Stomach (tissue), 9 donors: Measurements from ENCODE around the gene KLF13. TPM values are rescaled to one million over a fixed set of nuclear protein-coding genes. Genes with fewer than 3 reads are reported as not detected.
"Not testable (repeated sequence)": the region's sequence is repeated elsewhere in the genome, so short reads cannot be mapped to it uniquely, and the experiment has no call there.

ENCODE experiments used
- DNase-seq, 2 donors: peaks; one replicate each; pipeline versions ENCODE4 v3.0.0 to v3.0.0-alpha.2; 2013 to 2019
- H3K27ac ChIP-seq, 5 donors: fragments of 200-600 bp in 4 of 5; sonication (generic) in 4 of 5; one replicate each; pipeline ENCODE4 v1.5.1; 2013 to 2019; ENCODE audit warnings: mild to moderate bottlenecking in 1 of 5, moderate library complexity in 1 of 5
- H3K27me3 ChIP-seq, 3 donors: fragments of 200-600 bp; sonication (generic); one replicate each; pipeline ENCODE4 v1.5.1; 2017 to 2019; ENCODE audit warnings: mixed run types in 1 of 3
- H3K36me3 ChIP-seq, 4 donors: fragments of 200-600 bp; sonication (generic); 1 replicate in 3 of 4; 2 replicates in 1 of 4; pipeline ENCODE4 v1.5.1; 2016 to 2019
- H3K4me1 ChIP-seq, 4 donors: fragments of 200-600 bp; sonication (generic); one replicate each; pipeline ENCODE4 v1.5.1; 2016 to 2019
- H3K4me3 ChIP-seq, 4 donors: fragments of 200-600 bp; sonication (generic) in 3 of 4; one replicate each; pipeline ENCODE4 v1.5.1; 2016 to 2019; ENCODE audit warnings: mild to moderate bottlenecking in 1 of 4
- H3K9me3 ChIP-seq, 4 donors: fragments of 200-600 bp; sonication (generic); one replicate each; pipeline ENCODE4 v1.5.1; 2016 to 2019
- EP300 ChIP-seq: sonication (generic); formaldehyde crosslinking; IDR thresholded peaks from one replicate; pipeline ENCODE4 v1.6.1; 2017; ENCODE audit warnings: antibody characterized with exemption
- POLR2A ChIP-seq, 4 donors: fragments of 450-650 bp; IDR thresholded peaks; one replicate each; pipeline ENCODE4 v1.6.1; 2016; ENCODE audit warnings: antibody characterized with exemption in 4 of 4, control low read depth in 2 of 4, mild to moderate bottlenecking in 1 of 4, moderate library complexity in 1 of 4
- POLR2AphosphoS5 ChIP-seq, 3 donors: sonication (generic); formaldehyde crosslinking; IDR thresholded peaks; one replicate each; pipeline ENCODE4 v1.6.1; 2016; ENCODE audit warnings: antibody characterized with exemption in 3 of 3
- WGBS, 5 donors: extraction: QIAGEN DNeasy Blood & Tissue Kit in 3 of 5; methylation state at CpG; one replicate each; pipeline versions ENCODE4 v1.1.5 to v1.1.7; 2013 to 2018; 5-methylcytosine and 5-hydroxymethylcytosine counted together
- intact Hi-C: fragments of 100-400 bp; cut with DNase I; formaldehyde crosslinking; loops from one replicate; pipeline ENCODE4 v1.15.1; 2023; ENCODE audit warnings: low total_unique reads
- polyA plus RNA-seq, 3 donors: library from polyadenylated mRNA; stranded (reverse); fragments of 200-250 nt; gene quantifications; one replicate each; pipeline ENCODE4 v1.2.3, GENCODE V29; 2013
- total RNA-seq, 5 donors: library from RNA; depleted of rRNA; stranded (reverse); fragments of >200 nt; gene quantifications; one replicate each; pipeline versions ENCODE4 v1.1.0 to v1.2.3, GENCODE V29; 2014 to 2016
- TF ChIP-seq, protein P1 (sequence below), 7 experiments: fragments of 450-650 bp in 4 of 7; fragments of 200-600 bp in 3 of 7; sonication (generic) in 3 of 7; IDR thresholded peaks; one replicate each; pipeline ENCODE4 v1.5.1; 2016 to 2019; ENCODE audit warnings: antibody characterized with exemption in 7 of 7, control low read depth in 2 of 7, mild to moderate bottlenecking in 1 of 7
- donor health status: healthy with polysubstance abuse.
- donor health status: Bipolar disorder and iron deficiency.
- donor health status: healthy.

KLF13 gene
- total and polyA plus RNA-seq, 8 donors = 9.3 to 74.0 (median 33.3) TPM

- DNase-seq = no peak
- Histone ChIP-seq H3K36me3 (peaks cover 0 to 28% (median 23%) of the 10 kb centered on the region in 4 donors), H3K27ac (peak overlapping the region in 4 of 5 donors; percentile 7 to 94 (median 61)), H3K9me3 (no peaks in the 10 kb centered on the region), H3K27me3 (no peaks in the 10 kb centered on the region), H3K4me3 (no peak overlapping the region), H3K4me1 (peaks cover 71 to 100% (median 89%) of the 10 kb centered on the region in 4 donors)
- TF ChIP-seq POLR2AphosphoS5 (IDR thresholded peaks at IDR 0.05) (no peak), POLR2A (IDR thresholded peaks at IDR 0.05) (no peak), EP300 (no peak)
- TF ChIP-seq, protein P1, sequence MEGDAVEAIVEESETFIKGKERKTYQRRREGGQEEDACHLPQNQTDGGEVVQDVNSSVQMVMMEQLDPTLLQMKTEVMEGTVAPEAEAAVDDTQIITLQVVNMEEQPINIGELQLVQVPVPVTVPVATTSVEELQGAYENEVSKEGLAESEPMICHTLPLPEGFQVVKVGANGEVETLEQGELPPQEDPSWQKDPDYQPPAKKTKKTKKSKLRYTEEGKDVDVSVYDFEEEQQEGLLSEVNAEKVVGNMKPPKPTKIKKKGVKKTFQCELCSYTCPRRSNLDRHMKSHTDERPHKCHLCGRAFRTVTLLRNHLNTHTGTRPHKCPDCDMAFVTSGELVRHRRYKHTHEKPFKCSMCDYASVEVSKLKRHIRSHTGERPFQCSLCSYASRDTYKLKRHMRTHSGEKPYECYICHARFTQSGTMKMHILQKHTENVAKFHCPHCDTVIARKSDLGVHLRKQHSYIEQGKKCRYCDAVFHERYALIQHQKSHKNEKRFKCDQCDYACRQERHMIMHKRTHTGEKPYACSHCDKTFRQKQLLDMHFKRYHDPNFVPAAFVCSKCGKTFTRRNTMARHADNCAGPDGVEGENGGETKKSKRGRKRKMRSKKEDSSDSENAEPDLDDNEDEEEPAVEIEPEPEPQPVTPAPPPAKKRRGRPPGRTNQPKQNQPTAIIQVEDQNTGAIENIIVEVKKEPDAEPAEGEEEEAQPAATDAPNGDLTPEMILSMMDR (IDR thresholded peaks at IDR 0.05) = no peak
- 92 to 96% (median 94%) methylated on average over 7 of the region's 7 CpGs for WGBS, 5 donors
- intact Hi-C loops = no loop called here
Measured at GRCh38 chr15:31350771-31351170, 24.1 kb downstream of the KLF13 start.

DNA sequence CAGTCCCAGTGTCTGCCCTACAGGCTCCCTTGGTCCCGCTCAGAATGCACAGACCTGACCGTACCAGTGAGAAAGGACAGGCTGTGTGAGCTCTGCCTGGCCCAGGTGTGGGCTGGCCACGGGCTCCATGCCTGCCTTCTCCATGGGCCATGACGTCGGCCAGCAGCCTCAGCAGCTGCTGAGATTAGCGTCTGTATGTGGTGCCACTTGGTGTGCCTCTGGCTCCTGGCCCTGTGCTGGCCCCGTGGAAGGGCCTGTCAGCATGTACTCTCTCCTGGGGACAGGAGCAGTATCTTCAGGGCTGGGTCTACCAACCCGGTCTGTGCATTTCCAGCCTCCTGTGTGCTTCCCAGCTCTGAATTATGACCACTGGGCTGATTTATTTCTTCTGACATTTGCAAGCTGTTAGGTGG is 25.7 kb downstream of the KLF13 start:
- Histone ChIP-seq H3K4me1 (peaks cover 69 to 100% (median 90%) of the 10 kb centered on the region in 4 donors), H3K27me3 (no peaks in the 10 kb centered on the region), H3K4me3 (peak overlapping the region in 1 of 4 donors; percentile 22), H3K9me3 (no peaks in the 10 kb centered on the region), H3K36me3 (peaks cover 0 to 27% (median 20%) of the 10 kb centered on the region in 4 donors), H3K27ac (peak overlapping the region; percentile 84 to 94 (median 87))
- DNase-seq = peak; percentile 61 to 87
- 12 to 33% (median 22%) methylated on average over 2 to 8 of the region's 8 CpGs for WGBS, 5 donors
- TF ChIP-seq, protein P1 (IDR thresholded peaks at IDR 0.05) = no peak
- no peak for TF ChIP-seq POLR2A (IDR thresholded peaks at IDR 0.05)
- peak; percentile 52 to 62 (median 55) for TF ChIP-seq POLR2AphosphoS5 (IDR thresholded peaks at IDR 0.05)
- peak; percentile 14 for TF ChIP-seq EP300
- intact Hi-C loops = no loop called here

GRCh38 chr15:31352911-31353811 is 26.5 kb downstream of the KLF13 start:
- peaks cover 74 to 100% (median 92%) of the 10 kb centered on the region in 4 donors for H3K4me1 ChIP-seq
- no peaks in the 10 kb centered on the region for H3K27me3 ChIP-seq
- TF ChIP-seq, protein P1 (IDR thresholded peaks at IDR 0.05) = no peak
- TF ChIP-seq POLR2AphosphoS5 (IDR thresholded peaks at IDR 0.05) (peak; percentile 50 to 54 (median 51)), POLR2A (IDR thresholded peaks at IDR 0.05) (no peak), EP300 (peak; percentile 82)
- intact Hi-C loops = no loop called here
- no peaks in the 10 kb centered on the region for H3K9me3 ChIP-seq
- peak overlapping the region in 1 of 4 donors; percentile 22 for H3K4me3 ChIP-seq
- DNase-seq = peak; percentile 67 to 85
- WGBS, 5 donors = 20 to 28% (median 23%) methylated on average over 9 to 14 of the region's 14 CpGs
- peaks cover 0 to 24% (median 14%) of the 10 kb centered on the region in 4 donors for H3K36me3 ChIP-seq
- H3K27ac ChIP-seq = peak overlapping the region; percentile 84 to 94 (median 87)

DNA sequence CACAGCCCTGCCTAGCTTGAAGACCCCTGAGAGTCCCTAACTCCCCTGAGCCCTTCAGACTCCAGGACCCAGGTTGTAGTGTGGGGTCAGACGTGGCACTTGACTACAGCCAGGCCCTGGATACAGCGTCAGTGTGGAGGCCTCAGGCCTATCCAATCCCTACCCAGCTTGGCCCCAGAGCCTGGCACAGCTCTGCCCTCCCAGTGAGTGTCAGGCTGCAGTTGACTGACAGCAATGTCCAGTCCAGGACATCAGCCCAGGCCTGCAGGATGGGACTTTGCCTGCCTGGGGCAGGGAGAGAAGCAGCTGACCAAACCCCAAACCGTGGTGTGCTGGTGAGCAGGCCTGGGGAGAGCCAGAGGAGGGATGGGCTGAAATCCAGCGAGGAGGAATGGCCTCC is 27.3 kb downstream of the KLF13 start:
- H3K4me1 ChIP-seq = peaks cover 82 to 100% (median 94%) of the 10 kb centered on the region in 4 donors

DNA sequence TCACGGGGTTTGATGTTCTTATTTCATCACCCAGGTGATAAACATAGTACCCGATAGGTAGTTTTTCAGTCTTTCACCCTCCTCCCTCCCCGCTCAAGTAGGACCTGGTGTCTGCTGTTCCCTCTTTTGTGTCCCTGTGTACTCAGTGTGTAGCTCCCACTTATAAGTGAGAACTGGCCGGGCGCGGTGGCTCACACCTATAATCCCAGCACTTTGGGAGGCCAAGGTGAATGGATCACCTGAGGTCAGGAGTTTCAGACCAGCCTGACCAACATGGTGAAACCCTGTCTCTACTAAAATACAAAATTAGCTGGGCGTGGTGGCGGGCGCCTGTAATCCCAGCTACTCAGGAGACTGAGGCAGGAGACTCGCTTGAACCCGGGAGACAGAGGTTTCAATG is 29.5 kb downstream of the KLF13 start:
- DNase-seq, intact Hi-C loops, H3K27me3 ChIP-seq, H3K9me3 ChIP-seq, H3K4me3 ChIP-seq: not testable (repeated sequence)
- Histone ChIP-seq H3K36me3 (peaks cover 0 to 14% (median 9%) of the 10 kb centered on the region in 4 donors), H3K4me1 (peaks cover 95 to 100% (median 100%) of the 10 kb centered on the region in 4 donors), H3K27ac (peak overlapping the region in 3 of 5 donors; percentile 34 to 94 (median 90))
- WGBS, 5 donors = 95 to 98% (median 96%) methylated on average over 8 to 11 of the region's 11 CpGs

More for the DNA sequence above, 27.3 kb downstream of the KLF13 start:
- H3K27ac ChIP-seq = peak overlapping the region; percentile 84 to 94 (median 87)
- H3K9me3 ChIP-seq = no peaks in the 10 kb centered on the region
- WGBS, 5 donors = 26 to 46% (median 36%) methylated on average over 2 to 4 of the region's 4 CpGs
- no peak for DNase-seq
- no peaks in the 10 kb centered on the region for H3K27me3 ChIP-seq
- TF ChIP-seq, protein P1 (IDR thresholded peaks at IDR 0.05) = no peak
- TF ChIP-seq POLR2AphosphoS5 (IDR thresholded peaks at IDR 0.05) = no peak
- no peak for TF ChIP-seq POLR2A (IDR thresholded peaks at IDR 0.05)
- no peak for TF ChIP-seq EP300
- peak overlapping the region in 1 of 4 donors; percentile 22 for H3K4me3 ChIP-seq
- H3K36me3 ChIP-seq = peaks cover 0 to 17% (median 9%) of the 10 kb centered on the region in 4 donors
- intact Hi-C loops = no loop called here
